GF-D8 (cell line): ENCODE results near the gene BCAS3.
"Not testable (repeated sequence)": the region's sequence is repeated elsewhere in the genome, so short reads cannot be mapped to it uniquely, and the experiment has no call there.

Experiments
- DNase-seq: peaks from one replicate; lab custom pipeline; 2025; lab: John Stamatoyannopoulos, UW

The BCAS3 gene

GRCh38 chr17:60887614-60888028, 210.0 kb downstream of the BCAS3 start:
- DNase-seq: no peak

DNA sequence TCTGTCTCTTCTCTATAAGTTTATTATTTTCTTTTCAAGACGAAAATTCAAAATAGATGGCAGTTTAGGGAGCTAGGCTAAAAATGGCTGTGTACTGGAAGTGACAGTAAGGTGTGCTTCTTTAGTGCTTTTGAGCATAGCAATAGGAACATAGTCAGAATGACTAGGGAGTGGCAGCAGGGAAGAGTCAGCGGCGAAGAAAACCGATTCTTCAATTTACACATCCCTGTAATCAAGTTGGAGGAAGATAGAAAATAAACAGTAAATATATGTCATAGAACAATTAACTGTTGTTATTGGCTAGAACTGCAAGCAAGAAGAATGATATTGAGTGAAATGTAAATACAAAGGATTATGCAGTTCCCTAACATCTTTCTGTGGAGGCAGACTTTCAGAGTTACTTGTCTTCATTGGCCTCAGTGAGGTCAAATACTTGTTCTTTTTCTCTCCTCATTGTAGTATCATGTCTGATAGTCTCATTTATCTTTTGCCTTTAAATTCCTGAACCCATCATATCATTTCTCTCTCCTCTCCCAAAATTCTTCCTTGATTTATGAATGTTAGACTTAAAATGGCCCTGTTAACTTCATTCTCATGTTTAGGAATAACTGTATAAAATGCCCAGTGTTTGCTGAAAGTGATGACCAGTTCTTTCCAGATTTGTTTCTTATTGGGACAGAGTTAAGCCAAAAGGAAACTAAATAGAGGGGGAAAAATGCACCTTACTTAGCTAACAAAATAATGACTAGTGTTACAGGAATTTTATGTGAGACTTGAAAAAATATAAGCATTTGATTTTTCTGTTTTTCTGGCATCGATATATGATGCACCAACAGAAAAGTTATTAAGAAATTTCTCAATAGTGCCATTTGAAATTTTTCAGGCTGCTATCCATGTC, 211.4 kb downstream of the BCAS3 start:
- no peak for DNase-seq

- DNase-seq: no peak
These were observed 213.5 kb downstream of the BCAS3 start for GRCh38 chr17:60891149-60891548.

- DNase-seq: no peak
These were observed 215.8 kb downstream of the BCAS3 start for GRCh38 chr17:60893475-60893874.

DNA sequence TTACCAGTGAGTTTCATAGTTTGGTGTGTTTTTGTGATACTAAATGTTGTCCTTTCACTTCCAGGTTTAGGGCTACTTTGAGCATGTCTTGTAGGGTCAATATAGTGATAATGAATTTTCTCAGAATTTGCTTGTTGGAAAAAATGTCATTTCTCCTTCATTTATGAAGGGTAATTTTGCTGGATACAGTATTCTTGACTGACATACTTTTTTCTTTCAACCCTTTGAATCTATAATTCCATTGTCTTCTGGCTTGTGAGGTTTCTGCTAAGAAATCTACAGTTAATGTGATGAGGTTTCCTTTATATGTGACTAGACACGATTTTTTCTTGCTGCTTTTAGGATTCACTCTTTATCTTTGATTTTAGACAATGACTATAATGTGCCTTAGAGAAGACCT, 219.3 kb downstream of the BCAS3 start:
- DNase-seq: no peak

- no peak for DNase-seq
These were observed 221.5 kb downstream of the BCAS3 start for GRCh38 chr17:60899115-60899514.

DNA sequence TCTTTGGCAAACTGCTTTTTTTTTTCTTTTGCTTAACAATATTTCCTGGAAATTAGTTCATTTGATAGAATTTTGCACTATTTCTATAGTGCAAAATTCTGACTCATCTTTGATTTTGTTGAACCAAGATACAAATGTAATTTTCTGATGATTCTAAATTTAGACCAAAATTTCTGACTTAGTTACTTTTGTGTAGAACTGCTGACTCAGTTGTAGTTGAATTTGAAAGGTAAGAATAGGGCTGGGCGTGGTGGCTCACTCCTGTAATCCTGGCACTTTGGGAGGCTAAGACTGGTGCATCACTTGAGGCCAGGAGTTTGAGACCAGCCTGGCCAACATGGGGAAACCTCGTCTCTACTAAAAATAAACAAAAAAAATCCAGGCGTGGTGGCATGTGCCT, 223.0 kb downstream of the BCAS3 start:
- DNase-seq: no peak

DNA sequence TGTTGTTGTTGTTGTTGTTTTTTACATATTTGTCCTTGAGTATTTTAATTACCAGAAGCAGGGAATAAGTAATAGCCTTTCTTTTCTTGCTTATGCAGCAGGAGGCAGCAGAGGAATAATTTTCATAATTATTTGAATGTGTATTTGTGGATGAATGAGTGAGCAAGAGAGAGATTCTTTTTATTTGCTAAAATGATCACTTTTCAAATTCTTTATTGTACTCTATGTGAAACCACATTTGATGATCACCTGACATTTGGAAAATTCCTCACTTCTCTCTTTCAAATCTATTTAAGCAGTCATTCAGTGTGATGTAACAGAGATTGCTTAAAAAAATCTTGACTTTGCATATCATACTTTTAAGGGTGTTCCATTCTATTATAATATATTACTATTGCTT, 223.6 kb downstream of the BCAS3 start:
- no peak for DNase-seq

GRCh38 chr17:60901806-60902205, 224.2 kb downstream of the BCAS3 start:
- no peak for DNase-seq

GRCh38 chr17:60902399-60902798, 224.7 kb downstream of the BCAS3 start:
- no peak for DNase-seq

- no peak for DNase-seq
These were observed 226.9 kb downstream of the BCAS3 start for GRCh38 chr17:60904582-60904981.

DNA sequence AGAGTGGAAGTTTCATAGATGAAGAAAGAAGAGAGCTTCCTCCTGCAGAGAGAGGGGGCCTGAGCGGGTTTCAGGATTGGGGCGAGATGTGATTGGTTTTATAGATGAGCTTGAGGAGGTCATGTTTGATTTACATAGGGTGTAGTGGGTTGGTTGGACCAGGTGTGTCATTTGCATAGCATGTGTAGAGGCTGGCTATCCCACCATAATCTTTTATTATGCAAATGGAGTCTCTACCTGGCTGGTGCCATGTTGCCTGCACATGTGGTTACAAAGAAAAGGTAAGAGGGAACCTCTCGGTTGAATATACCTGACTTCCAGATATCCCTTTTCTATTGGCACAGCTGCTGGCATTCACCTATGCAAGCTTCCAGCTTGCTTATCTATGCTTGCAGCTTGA, 228.1 kb downstream of the BCAS3 start:
- no peak for DNase-seq

GRCh38 chr17:60908324-60908723, 230.7 kb downstream of the BCAS3 start:
- no peak for DNase-seq

DNA sequence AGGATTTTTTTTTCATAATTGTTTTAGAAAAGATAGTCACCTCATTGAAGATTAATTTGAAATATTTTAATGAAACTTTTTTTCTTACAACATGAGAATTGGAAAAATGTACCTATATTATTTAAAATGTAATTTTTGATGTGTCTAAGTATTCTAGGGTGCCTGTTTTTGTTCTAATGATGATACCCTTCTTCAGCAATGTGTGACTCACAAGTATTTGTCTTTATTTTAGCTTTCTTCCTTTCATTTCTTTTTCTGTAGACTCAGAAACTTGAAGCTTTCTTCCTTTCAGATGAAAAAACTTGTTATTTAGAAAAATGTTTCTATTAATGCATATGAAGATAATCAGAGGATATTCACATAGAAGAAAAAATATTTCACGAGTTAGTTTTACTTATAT, 231.8 kb downstream of the BCAS3 start:
- DNase-seq: no peak

- no peak for DNase-seq
These were observed 232.8 kb downstream of the BCAS3 start for GRCh38 chr17:60910415-60910814.

DNA sequence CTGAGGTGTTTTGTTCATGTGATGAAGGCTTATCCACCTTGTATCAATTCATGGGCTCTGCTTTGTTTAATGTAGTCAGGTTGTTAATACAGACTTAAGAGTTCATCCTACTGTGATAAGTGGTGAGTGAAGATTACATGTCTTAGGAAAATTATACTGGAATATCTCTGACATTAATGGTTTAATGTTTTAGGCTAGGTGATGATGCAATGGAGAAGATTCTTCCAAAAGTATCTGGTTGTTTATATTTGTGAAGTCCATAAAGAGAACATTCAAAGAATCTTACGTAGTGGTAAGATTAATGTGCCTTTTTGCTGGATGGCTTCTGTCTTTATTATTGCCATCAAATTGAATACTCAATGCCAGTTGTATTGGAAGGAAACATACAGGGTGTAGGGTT, 236.4 kb downstream of the BCAS3 start:
- DNase-seq: no peak

GRCh38 chr17:60916043-60916442, 238.4 kb downstream of the BCAS3 start:
- no peak for DNase-seq

DNA sequence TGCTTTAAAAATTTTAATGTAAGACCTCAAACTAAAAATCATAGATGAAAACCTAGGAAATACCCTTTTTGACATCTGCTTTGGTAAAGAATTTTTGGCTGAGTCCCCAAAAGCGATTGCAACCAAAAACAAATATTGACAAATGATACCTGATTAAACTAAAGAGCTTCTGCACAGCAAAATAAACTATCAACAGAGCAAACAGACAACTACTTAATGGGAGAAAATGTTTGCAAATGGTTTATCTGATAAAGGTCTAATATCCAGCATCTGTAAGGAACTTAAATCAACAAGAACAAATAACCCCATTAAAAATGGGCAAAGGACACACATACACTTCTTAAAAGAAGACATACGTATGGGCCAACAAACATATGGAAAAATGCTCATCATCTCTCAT, 242.5 kb downstream of the BCAS3 start:
- no peak for DNase-seq

DNA sequence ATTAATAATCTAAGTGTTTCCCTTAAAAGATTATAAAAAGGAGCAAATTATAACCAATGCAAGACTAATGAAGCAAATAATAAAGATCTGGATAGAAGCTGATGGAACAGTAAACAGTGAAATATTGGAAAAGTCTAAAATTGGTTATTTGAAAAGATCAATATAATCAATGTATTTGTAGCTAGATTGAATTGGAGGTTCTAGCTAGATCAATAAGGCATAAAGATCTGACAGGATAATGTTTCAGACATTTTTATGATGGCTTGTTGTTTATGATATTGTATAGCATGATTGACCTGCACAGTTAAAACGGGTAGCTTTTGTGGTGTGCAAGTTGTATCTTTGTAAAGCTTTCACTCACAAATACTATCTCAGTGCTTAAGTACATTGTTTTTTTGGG, 245.3 kb downstream of the BCAS3 start:
- DNase-seq: no peak

- no peak for DNase-seq
These were observed 249.0 kb downstream of the BCAS3 start for GRCh38 chr17:60926466-60927183.

- DNase-seq: no peak
These were observed 256.1 kb downstream of the BCAS3 start for GRCh38 chr17:60933739-60934138.

DNA sequence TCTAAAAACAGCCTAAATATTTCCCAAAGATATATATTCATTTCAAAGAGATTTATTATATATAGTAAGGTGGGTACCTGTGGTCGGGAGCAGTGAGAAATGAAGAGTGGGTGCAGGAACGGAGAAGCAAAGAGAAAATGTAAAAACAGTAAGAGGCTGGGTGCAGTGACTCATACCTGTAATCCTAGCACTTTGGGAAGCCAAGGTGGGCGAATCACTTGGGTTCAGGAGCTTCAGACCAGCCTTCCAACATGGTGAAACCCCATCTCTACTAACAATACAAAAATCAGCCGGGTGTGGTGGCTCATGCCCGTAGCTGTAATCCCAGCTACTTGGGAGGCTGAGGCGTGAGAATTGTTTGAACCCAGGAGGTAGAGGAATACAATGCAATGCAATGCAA, 257.1 kb downstream of the BCAS3 start:
- DNase-seq: no peak

GRCh38 chr17:60935991-60936390, 258.3 kb downstream of the BCAS3 start:
- not testable (repeated sequence) for DNase-seq
